Tongue (tissue), 2 donors: ENCODE data around the gene RIMBP3C. TPM values are rescaled to one million over a fixed set of nuclear protein-coding genes. Genes with fewer than 3 reads are reported as not detected.
"Not testable (repeated sequence)": the region's sequence is repeated elsewhere in the genome, so short reads cannot be mapped to it uniquely, and the experiment has no call there.

ENCODE experiments used
- DNase-seq: peaks from one replicate; pipeline ENCODE4 v3.0.0-alpha.2; 2015
- total RNA-seq: library from RNA; depleted of rRNA; stranded (reverse); fragments of >200 nt; gene quantifications from one replicate; pipeline ENCODE4 v1.2.3, GENCODE V29; 2014

The RIMBP3C gene
- total RNA-seq, 1 donor from 2014 or later = not detected

- no peak for DNase-seq
Measured at GRCh38 chr22:21573750-21574494, 22.7 kb upstream of the RIMBP3C start.

GRCh38 chr22:21573293-21573734, 22.1 kb upstream of the RIMBP3C start:
- no peak for DNase-seq

DNA sequence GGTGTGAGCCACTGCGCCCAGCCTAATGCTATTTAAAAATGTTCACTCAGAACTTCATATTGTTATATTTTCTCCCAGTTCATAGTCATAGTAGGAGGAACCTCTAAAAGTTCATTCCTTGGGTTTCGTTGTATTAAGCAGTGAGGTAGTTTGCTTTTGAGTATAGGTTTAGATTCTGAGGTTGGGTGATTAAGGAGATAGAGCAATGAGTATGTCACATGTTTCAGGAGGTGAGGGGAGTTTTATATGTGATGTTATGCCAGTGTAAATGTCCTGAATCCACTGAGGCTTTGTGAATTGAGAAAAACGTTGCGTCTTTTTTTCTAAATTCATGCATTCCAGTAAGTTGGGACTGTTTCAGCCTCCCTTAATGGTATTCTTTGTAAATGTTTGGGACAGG, 20.4 kb upstream of the RIMBP3C start:
- DNase-seq = no peak

DNA sequence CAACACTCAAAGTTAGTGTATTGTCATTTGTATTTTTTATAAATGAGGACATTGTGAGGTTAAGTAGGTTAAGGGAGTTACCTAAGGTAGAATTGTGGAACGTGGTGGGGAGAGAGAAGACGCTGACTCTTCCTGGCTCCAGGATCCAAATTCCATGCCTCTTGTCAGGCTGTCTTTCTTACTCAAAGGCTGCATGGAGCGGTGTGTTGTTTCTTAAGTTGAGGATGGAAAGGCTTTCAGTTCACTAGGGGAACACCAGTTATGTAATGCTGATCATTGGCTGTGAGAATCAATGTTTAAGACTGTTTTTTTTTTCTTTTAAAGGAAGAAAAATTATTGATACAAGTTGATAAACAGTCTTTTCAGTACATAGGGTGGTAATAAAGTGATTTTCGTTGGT, 19.1 kb upstream of the RIMBP3C start:
- DNase-seq = no peak

DNA sequence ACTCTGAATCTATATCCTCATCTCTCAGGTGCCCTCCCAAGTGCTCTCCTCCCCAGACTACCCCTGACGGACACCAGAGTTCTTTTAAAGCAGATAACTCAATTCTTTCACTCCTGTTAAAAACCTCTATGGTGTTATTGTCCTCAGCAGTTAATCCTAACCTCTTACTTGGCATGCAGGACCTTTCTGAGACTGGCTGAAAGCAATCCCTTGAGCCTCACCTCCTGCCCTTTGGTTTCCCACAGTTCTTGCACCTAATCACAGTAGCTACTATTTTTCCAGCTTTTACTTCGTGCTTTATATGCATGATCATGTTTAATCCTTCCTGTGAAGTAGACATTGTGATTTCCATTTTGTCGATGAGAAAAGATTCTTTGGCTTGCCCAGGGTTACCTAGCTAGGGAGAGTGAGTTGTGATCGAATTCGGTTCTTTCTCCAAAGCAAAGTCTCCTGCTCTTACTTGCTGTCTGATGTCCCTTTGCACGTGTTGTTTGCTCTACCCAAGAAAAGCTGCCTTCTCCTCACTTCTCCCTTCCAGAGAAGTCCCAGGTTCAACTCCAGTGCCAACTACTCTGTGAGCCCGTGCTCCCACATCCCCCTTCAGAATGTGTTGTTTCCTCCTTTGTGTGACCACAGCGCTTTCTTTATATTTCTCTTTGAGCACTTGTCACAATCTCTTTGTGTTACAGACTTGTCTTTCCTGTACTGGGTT, 18.4 kb upstream of the RIMBP3C start:
- no peak for DNase-seq

- not testable (repeated sequence) for DNase-seq
Measured at GRCh38 chr22:21569076-21569427, 17.8 kb upstream of the RIMBP3C start.

GRCh38 chr22:21568347-21569075, 17.2 kb upstream of the RIMBP3C start:
- DNase-seq = peak; percentile 35

DNA sequence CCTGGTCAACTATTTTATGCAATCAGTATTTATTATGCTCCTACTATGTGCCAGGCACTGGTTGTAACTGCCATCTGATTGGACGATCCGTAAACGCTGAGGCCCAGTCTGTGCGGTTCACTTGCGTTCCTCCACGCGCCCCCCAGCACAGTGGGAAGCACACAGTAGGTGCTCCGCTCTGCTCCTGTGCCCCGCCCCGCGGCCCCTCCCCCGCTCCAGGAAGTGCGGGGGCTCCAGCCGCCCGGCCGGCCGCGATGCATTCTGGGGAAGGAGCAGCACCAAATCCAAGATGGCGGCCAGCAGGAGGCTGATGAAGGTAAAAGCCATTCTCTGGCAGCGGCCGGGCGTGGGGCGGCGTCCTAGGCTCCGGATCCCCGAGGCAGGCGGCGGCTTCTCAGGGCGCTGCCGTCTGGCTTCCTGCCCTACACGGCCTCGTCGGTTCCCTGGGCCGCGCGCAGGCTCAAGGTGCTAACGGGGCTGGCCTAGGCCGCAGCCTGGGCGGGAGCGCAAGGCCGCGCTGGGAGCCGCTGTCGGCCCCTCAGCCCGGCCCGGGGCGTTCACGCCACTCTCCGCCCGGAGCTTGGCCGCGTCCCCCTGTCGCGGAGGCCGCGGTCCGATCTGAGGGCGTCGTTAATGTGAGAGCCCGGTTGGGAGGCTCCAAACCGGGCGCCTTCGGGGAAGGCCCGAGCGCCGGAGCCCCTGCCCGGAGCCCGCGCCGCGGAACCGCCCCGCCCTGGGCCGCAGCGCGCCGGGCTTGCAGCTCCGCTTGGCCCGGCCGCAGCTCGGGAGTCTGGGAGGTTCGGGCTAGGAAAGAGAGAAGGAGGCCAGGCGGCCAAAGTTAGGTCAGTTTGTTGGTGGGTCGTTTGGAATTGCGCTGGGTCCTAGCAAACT, 16.4 kb upstream of the RIMBP3C start, which contains the start of gene UBE2L3:
Gene UBE2L3, plus strand, starts transcription at position 259 of the 891 bp plus-strand sequence. Its CDS starts 31 bp downstream, at position 290.
- DNase-seq = peak; percentile 92

DNA sequence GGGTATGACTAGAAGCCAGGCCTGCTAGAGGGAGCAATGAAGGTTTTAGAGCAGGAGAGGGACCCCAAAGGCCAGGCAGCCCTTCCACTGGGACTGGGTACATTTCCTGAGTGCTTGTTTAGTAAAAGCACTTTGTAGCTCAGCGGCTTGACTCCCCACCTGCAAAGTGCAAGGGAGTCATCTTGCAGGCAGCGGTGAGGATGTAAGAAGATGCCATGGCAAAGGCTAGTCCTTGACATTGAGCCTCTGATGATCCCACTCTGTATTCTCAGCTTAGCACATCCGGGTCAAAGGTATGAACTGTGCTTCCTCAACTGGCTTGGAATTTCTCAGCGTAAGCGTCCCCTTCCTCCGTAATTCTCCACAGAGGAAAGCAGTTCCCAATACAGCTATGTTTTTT, 13.2 kb upstream of the RIMBP3C start:
- DNase-seq = no peak

GRCh38 chr22:21563912-21564311, 12.7 kb upstream of the RIMBP3C start:
- DNase-seq = no peak

- not testable (repeated sequence) for DNase-seq
Measured at GRCh38 chr22:21560657-21561056, 9.4 kb upstream of the RIMBP3C start.

- not testable (repeated sequence) for DNase-seq
Measured at GRCh38 chr22:21559345-21560125, 8.3 kb upstream of the RIMBP3C start.

GRCh38 chr22:21550678-21551047, 598 bp downstream of the RIMBP3C start:
- DNase-seq = not testable (repeated sequence)

GRCh38 chr22:21550008-21550677, 1.1 kb downstream of the RIMBP3C start:
- DNase-seq = not testable (repeated sequence)

DNA sequence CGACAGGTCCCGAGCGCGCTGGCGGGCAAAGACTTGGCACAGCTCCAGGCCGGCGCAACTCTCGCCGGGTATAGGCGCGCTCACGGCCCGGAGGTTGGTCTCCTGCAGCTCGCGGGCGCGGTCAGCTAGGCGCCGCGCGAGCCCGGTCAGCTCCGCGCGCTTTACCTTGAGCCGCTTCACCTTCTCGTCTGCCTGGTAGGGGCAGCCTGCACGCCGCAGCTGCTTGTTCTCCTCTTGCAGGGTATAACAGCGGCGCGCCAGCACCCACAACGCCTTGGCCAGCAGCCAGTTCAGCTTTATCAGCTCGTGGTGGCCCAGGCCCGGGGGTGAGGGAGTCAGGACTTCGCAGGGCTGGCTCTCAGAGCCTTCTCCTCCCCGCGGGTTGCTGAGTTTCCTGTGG, 1.7 kb downstream of the RIMBP3C start:
- not testable (repeated sequence) for DNase-seq

GRCh38 chr22:21544432-21545322, 6.6 kb downstream of the RIMBP3C start:
- DNase-seq = not testable (repeated sequence)

DNA sequence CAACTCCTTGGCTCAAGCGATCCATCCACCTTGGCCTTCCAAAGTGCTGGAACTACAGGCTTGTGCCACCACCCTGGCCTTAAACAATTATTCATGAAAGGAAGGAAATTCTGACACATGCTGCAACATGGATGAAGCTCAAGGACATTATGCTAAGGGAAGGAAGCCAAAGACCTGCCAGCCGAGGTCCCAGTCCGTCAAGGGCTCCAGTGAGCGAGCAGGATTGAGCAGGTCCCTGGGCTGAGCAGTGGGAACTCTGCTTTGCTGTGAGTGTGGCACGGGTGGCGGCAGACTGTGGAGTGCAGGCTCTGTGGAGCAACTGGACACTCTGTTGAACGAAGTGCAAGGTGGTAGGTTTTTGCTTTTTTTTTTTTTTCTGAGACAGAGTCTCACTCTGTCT, 11.4 kb downstream of the RIMBP3C start:
- not testable (repeated sequence) for DNase-seq

- not testable (repeated sequence) for DNase-seq
Measured at GRCh38 chr22:21532863-21533648, 18.2 kb downstream of the RIMBP3C start.
